NT2/D1 (cell line): ENCODE measurements around the gene ISYNA1.

Experiments used
- DNase-seq: peaks from one replicate; pipeline ENCODE4 v3.0.0-alpha.2; 2011; ENCODE audit warnings: low read depth, low spot score
- H3K27me3 ChIP-seq: 2 replicates; pipeline ENCODE4 v1.6.0; 2011; ENCODE audit warnings: mild to moderate bottlenecking; ENCODE audit not compliant: insufficient read length, insufficient read depth
- H3K36me3 ChIP-seq: 2 replicates; pipeline ENCODE4 v1.6.1; 2011; ENCODE audit warnings: mild to moderate bottlenecking, low read length, mixed read lengths; ENCODE audit not compliant: insufficient read depth, insufficient read length
- H3K4me1 ChIP-seq: 2 replicates; pipeline ENCODE4 v1.5.1; 2011; ENCODE audit not compliant: insufficient read depth, insufficient read length
- H3K4me3 ChIP-seq: 2 replicates; pipeline ENCODE4 v1.5.1; 2011; ENCODE audit warnings: low read depth; ENCODE audit not compliant: insufficient read length
- H3K9ac ChIP-seq: 2 replicates; pipeline ENCODE4 v1.6.0; 2011; ENCODE audit warnings: low read depth; ENCODE audit not compliant: insufficient read length
- H3K9me3 ChIP-seq: 2 replicates; pipeline ENCODE4 v1.5.1; 2011; ENCODE audit warnings: mild to moderate bottlenecking, low read length; ENCODE audit not compliant: insufficient read depth
- SUZ12 ChIP-seq: IDR thresholded peaks from 2 replicates; pipeline ENCODE4 v1.6.1; 2011; ENCODE audit not compliant: insufficient read length, insufficient read depth; ENCODE audit errors: extremely low read depth
- YY1 ChIP-seq: IDR thresholded peaks from 2 replicates; pipeline ENCODE4 v1.6.1; 2011; ENCODE audit not compliant: insufficient read length, insufficient read depth
- ZNF274 ChIP-seq: IDR thresholded peaks from 2 replicates; pipeline ENCODE4 v1.6.1; 2011; ENCODE audit warnings: mild to moderate bottlenecking, low read depth, low read length

The ISYNA1 gene

DNA sequence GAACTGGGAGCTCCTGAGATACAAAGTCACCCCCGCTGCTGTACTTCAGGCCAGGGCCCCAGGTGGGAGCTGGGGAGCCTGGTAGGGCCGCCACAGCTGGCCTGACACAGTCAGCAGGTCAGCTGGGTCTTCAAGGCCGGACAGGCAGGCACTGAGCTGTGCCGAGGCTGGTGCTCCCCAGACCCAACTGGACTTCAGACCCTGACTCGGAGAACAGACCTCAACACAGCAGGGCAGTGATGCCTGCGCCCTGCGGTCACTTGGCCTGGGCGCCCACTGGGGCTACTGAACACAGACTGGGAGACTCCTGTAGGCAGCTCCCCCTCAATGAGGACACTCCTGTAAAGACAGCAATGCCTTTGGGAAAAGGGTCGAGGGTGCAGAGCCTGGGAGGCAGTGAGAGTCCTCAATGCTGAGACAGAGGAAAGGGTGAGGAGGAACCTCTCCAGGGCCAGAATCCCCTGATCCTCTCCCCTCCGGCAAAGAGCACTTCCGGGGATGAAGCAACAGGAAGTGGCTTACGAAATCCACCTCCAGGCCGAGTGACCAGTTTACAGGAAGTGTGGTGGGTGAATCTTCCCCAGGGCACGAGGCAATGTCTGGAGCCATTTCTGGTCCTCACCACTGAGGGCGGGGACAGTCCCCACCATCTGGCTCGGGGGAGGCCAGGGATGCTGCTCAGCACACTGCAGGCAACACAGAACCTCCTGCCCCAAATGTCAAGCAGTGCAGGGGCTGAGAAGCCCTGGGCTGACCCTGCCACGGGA lies 40.8 kb upstream of the ISYNA1 start:
- TF ChIP-seq SUZ12, result no peak
- Histone ChIP-seq H3K4me3 (no peak overlapping the region), H3K9ac (no peak overlapping the region), H3K4me1 (peaks cover 22% of the 10 kb centered on the region), H3K9me3 (peaks cover 3% of the 10 kb centered on the region; the same call in 1 of the 2 replicates), H3K27me3 (no peaks in the 10 kb centered on the region), H3K36me3 (no peaks in the 10 kb centered on the region)
- no peak for DNase-seq

GRCh38 chr19:18477974-18478373 lies 40.0 kb upstream of the ISYNA1 start:
- no peak for DNase-seq

DNA sequence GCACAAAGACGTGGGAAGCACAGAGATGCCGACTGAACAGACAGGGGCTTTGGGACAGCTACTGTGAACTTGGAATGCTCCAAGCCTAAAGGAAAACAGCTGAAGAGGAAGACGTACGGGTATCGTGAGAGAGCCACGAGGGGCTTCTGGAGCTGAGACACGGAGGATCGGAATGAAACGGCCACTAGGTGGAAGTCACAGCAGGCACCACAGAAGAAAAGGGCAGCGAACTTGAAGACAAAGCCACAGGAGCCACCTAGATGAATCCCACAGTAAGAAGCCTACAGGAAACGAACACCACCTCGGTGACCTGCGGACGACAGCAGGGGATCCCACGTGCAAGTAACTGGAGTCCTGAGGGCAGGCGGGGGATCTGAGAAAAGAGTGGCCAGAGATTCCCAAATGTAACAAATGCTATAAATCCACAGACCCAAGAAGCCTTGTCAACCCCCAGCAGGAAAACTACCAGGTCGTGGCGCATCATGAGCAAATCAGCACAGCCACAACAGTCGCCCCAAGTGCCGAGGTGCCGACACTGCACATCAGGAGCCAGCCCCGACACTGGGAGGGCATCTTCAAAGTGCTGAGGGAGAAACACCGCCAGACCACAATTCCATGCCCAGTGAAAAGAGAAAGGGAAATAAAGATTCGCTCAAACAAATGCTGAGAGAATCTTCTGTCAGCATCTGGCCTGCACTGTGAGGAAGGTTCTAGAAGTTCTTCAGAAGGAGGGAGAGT lies 39.3 kb upstream of the ISYNA1 start:
- Histone ChIP-seq H3K36me3 (peaks cover 8% of the 10 kb centered on the region), H3K4me1 (peaks cover 18% of the 10 kb centered on the region), H3K9me3 (peaks cover 3% of the 10 kb centered on the region; the same call in 1 of the 2 replicates), H3K27me3 (no peaks in the 10 kb centered on the region), H3K9ac (no peak overlapping the region), H3K4me3 (no peak overlapping the region)
- TF ChIP-seq ZNF274 (no peak), SUZ12 (no peak), YY1 (no peak)
- DNase-seq, result no peak

More at GRCh38 chr19:18477974-18478373, 40.0 kb upstream of the ISYNA1 start:
- H3K4me3 ChIP-seq, result no peak overlapping the region
- H3K36me3 ChIP-seq, result peaks cover 3% of the 10 kb centered on the region
- no peaks in the 10 kb centered on the region for H3K27me3 ChIP-seq
- peaks cover 18% of the 10 kb centered on the region for H3K4me1 ChIP-seq
- TF ChIP-seq YY1, result no peak
- no peak for TF ChIP-seq ZNF274
- peaks cover 3% of the 10 kb centered on the region; the same call in 1 of the 2 replicates for H3K9me3 ChIP-seq
- no peak overlapping the region for H3K9ac ChIP-seq

GRCh38 chr19:18476507-18477041 lies 38.6 kb upstream of the ISYNA1 start:
- Histone ChIP-seq H3K4me3 (no peak overlapping the region), H3K9ac (no peak overlapping the region), H3K9me3 (no peaks in the 10 kb centered on the region), H3K4me1 (peaks cover 18% of the 10 kb centered on the region), H3K36me3 (peaks cover 13% of the 10 kb centered on the region), H3K27me3 (no peaks in the 10 kb centered on the region)
- no peak for DNase-seq
- no peak for TF ChIP-seq SUZ12
- TF ChIP-seq ZNF274, result no peak
- no peak for TF ChIP-seq YY1

GRCh38 chr19:18475762-18476331 lies 37.9 kb upstream of the ISYNA1 start:
- Histone ChIP-seq H3K4me3 (no peak overlapping the region), H3K9me3 (no peaks in the 10 kb centered on the region), H3K27me3 (no peaks in the 10 kb centered on the region), H3K36me3 (peaks cover 13% of the 10 kb centered on the region), H3K4me1 (peaks cover 13% of the 10 kb centered on the region), H3K9ac (no peak overlapping the region)
- no peak for TF ChIP-seq YY1
- no peak for DNase-seq

DNA sequence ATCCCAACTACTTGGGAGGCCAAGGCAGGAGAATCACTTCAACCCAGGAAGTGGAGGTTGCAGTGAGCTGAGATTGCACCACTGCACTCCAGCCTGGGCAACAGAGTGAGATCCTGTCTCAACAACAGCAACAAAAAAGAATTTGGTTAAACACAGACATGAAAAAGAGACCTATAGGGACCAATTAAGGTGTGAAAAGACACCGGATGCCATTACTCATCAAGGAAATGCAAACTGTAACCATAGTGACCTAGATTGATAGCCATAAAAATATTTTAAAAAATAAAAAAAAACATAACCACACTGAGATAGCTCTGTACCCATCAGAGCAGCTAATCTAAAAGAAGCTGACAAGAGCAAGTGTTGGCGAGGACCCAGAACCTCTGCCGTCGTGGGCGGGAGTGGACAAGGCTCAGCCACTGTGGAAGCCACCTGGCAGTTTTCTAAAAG lies 37.1 kb upstream of the ISYNA1 start:
- Histone ChIP-seq H3K4me3 (no peak overlapping the region), H3K27me3 (no peaks in the 10 kb centered on the region), H3K4me1 (peaks cover 17% of the 10 kb centered on the region), H3K9me3 (no peaks in the 10 kb centered on the region), H3K36me3 (peaks cover 21% of the 10 kb centered on the region), H3K9ac (no peak overlapping the region)
- DNase-seq, result no peak
- TF ChIP-seq ZNF274 (no peak), SUZ12 (no peak), YY1 (no peak)

- no peaks in the 10 kb centered on the region for H3K9me3 ChIP-seq
- peaks cover 23% of the 10 kb centered on the region for H3K36me3 ChIP-seq
- TF ChIP-seq YY1, result no peak
- no peak for TF ChIP-seq ZNF274
- TF ChIP-seq SUZ12, result no peak
- DNase-seq, result no peak
- no peak overlapping the region for H3K4me3 ChIP-seq
- no peaks in the 10 kb centered on the region for H3K27me3 ChIP-seq
- no peak overlapping the region for H3K9ac ChIP-seq
- H3K4me1 ChIP-seq, result peaks cover 18% of the 10 kb centered on the region
Observed at GRCh38 chr19:18474366-18474887, 36.5 kb upstream of the ISYNA1 start.
